Measurements from ENCODE around the gene FYN.
"Not testable (repeated sequence)": the region's sequence is repeated elsewhere in the genome, so short reads cannot be mapped to it uniquely, and the experiment has no call there.

FYN gene

DNA sequence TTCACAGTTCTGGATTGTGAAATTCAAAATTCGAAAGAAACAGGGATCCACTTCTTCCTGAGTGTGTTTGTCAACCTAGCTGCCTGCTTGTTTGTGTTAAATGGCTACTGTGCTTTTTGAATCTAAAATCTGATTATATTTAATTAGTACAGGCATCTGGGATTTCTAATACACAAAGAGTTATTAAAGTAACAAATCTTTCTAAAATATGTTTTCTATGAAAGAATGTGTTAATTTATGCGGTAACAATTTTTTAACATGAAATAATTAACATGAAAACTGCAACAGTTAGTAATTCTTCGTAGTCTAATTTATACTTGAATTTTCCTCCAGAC lies 186.4 kb downstream of the FYN start:
- H3K27ac Mint-ChIP-seq, result no peak overlapping the region
- H3K4me1 Mint-ChIP-seq, result peaks cover 26% of the 10 kb centered on the region
- H3K36me3 Mint-ChIP-seq, result peaks cover 76% of the 10 kb centered on the region
- no peak overlapping the region for H3K4me3 Mint-ChIP-seq
- CTCF ChIA-PET, result interaction anchor here (1.6 kb wide), 1 partner anchor 355 kb away, joined by 3 read pairs; no protein-coding TSS in a partner anchor
- no peaks in the 10 kb centered on the region for H3K9me3 Mint-ChIP-seq
- no peak for DNase-seq
- H3K27me3 Mint-ChIP-seq, result no peaks in the 10 kb centered on the region

DNA sequence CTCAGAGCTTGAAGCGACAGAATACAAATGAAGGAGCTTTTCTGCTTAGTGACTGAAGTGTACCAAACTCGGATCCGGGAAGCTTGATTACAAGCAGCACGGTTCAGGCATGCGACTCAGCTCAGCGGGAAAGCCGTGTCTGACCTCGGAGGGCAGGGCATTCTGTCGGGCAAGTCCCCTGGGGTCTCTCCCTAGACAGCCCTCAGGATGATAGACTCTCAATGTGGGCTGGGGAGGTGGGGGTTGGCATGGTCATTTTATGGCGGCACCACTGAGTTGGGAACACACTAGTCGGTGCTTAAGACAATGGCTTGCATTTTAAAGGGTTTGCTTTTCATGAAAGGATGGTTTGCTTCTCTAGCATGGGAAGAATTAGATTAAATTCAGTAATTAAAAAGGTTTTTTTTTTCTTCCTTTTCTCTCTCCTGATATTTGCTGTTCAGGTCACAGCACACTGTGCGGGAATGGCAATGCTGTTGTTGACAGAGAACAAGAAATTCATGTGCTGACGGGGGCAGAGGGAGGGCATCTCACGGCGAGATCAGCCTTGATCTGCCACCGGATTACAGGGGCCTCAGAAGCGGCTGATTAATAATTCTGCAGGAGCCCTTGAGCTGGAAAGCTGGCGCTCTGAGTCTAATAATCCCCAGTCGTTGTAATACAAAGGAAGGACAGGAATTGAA lies 186.9 kb downstream of the FYN start:
- Mint-ChIP-seq H3K4me1 (peaks cover 23% of the 10 kb centered on the region), H3K27me3 (no peaks in the 10 kb centered on the region), H3K27ac (no peak overlapping the region), H3K9me3 (no peaks in the 10 kb centered on the region), H3K4me3 (no peak overlapping the region), H3K36me3 (peaks cover 73% of the 10 kb centered on the region)
- CTCF ChIA-PET, result interaction anchor here (1.0 to 1.6 kb wide), 2 partner anchors 356 to 405 kb away, joined by 3 read pairs; no protein-coding TSS in a partner anchor
- DNase-seq, result no peak

DNA sequence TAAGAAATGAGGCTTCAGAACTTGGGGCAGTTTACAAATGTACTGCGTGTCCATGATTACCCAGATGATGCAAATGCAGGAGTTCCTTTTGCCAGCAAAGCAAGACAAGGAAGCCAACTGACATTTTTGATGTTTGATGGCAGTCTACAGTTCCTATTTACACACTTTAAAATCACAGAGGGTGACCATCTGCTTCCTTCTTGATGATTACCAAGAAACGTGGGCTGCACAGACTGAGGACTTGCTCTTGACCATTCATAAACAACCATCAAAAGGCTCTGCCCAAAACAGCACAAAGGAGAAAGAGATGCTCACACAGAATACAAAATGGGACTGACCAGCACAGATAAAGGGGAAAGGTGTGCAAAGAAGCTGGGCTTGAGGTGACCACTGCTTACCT lies 187.7 kb downstream of the FYN start:
- Mint-ChIP-seq H3K4me1 (peaks cover 23% of the 10 kb centered on the region), H3K9me3 (no peaks in the 10 kb centered on the region), H3K36me3 (peaks cover 71% of the 10 kb centered on the region), H3K27ac (peak overlapping the region; percentile 35), H3K27me3 (no peaks in the 10 kb centered on the region), H3K4me3 (no peak overlapping the region)
- CTCF ChIA-PET, result interaction anchor here (1.0 kb wide), 2 partner anchors 406 to 426 kb away, joined by 3 to 4 read pairs; a partner anchor contains a TSS
- DNase-seq, result no peak

DNA sequence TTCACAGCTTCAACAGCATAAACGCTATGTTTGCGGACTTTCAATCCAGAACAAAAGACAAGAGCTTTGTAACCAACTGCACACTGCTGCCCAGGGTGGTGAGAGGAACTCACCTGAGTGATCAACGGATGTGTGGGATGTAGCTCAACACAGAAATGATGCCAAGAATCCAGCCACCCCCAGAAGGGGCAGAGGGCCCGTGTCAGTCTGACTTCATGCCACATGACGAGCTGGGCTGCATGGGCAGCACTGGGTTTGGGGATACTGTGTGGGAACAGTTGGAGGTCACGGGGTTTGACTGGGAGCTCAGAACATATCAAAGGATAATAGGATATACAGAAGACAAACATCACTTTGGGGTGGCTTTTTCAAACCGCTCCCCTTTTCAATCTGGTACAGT lies 188.2 kb downstream of the FYN start:
- CTCF ChIA-PET, result interaction anchor here (1.0 kb wide), 2 partner anchors 406 to 426 kb away, joined by 3 to 4 read pairs; a partner anchor contains a TSS
- no peak overlapping the region for H3K4me3 Mint-ChIP-seq
- no peak for DNase-seq
- H3K36me3 Mint-ChIP-seq, result peaks cover 72% of the 10 kb centered on the region
- peak overlapping the region; percentile 35 for H3K27ac Mint-ChIP-seq
- no peaks in the 10 kb centered on the region for H3K27me3 Mint-ChIP-seq
- peaks cover 23% of the 10 kb centered on the region for H3K4me1 Mint-ChIP-seq
- H3K9me3 Mint-ChIP-seq, result no peaks in the 10 kb centered on the region

DNA sequence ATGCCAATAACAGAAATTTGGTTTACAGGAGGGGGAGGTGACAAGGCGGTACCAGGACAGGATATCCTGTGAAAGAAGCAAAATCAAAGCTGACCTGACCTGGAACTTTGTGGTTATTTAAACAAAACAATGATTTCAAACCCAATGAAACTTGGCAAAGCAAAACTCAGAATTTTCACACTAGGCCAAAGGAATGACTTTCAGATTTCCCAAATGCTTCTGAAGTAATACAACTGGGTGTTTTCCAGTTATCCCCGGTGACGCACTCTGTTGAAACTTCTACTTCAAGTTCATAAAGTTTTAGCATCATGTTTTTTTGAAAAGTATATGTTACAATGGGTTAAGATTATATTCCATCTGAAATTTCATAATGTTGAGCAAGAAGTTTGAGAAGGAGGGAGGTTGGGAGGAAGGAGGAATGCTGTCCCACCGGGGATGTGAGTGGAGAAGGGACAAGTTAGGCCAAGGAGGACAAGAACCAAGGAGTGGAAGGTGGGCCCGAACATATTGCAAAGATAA lies 189.4 kb downstream of the FYN start:
- Mint-ChIP-seq H3K4me3 (no peak overlapping the region), H3K36me3 (peaks cover 71% of the 10 kb centered on the region), H3K27me3 (no peaks in the 10 kb centered on the region), H3K4me1 (peaks cover 23% of the 10 kb centered on the region), H3K27ac (peak overlapping the region; percentile 74), H3K9me3 (no peaks in the 10 kb centered on the region)
- CTCF ChIA-PET, result no interaction called here
- no peak for DNase-seq

DNA sequence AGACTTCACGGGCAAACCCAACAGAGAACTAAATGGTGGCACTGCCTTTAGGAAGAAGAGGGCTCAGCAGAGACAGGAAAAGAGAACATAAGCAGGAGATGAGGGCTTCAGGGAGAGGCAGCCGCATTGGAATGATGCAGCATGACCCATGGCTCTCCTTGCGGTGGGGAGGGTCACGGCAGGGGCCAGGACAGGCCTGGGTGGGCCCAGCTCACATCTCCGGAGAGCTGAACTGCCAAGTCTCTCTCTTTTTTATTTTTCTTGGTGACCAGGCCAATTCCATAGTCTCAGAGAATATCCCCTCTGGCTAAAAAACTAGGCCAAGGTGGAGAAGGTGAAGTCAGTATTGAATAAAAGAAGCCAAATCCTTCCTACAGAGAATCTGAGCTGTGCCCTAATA lies 190.1 kb downstream of the FYN start:
- CTCF ChIA-PET, result no interaction called here
- no peak overlapping the region for H3K4me3 Mint-ChIP-seq
- H3K9me3 Mint-ChIP-seq, result no peaks in the 10 kb centered on the region
- peaks cover 70% of the 10 kb centered on the region for H3K36me3 Mint-ChIP-seq
- H3K27me3 Mint-ChIP-seq, result no peaks in the 10 kb centered on the region
- no peak for DNase-seq
- H3K4me1 Mint-ChIP-seq, result peaks cover 23% of the 10 kb centered on the region
- peak overlapping the region; percentile 74 for H3K27ac Mint-ChIP-seq

DNA sequence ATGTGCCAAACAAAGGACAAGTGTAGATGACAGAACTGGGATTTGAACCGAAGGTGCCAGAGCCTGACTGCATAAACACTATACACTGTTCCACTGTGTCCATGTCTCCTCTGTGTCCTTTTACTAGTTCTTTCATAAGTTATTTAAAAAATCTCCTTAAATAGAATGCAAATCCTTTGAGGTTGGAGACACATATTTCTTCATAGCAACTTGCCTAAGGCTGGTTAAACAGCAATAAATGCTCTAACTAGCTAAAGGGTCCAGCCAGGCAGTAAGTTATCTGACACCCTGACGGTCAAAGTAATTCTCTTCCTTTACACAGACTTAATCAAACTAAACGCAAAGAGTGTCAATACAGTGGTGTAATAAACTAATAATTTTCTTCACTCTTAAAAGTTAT lies 191.4 kb downstream of the FYN start:
- Mint-ChIP-seq H3K27ac (no peak overlapping the region), H3K9me3 (no peaks in the 10 kb centered on the region), H3K27me3 (no peaks in the 10 kb centered on the region), H3K4me1 (peaks cover 25% of the 10 kb centered on the region), H3K4me3 (no peak overlapping the region), H3K36me3 (peaks cover 61% of the 10 kb centered on the region)
- DNase-seq, result no peak
- CTCF ChIA-PET, result no interaction called here

DNA sequence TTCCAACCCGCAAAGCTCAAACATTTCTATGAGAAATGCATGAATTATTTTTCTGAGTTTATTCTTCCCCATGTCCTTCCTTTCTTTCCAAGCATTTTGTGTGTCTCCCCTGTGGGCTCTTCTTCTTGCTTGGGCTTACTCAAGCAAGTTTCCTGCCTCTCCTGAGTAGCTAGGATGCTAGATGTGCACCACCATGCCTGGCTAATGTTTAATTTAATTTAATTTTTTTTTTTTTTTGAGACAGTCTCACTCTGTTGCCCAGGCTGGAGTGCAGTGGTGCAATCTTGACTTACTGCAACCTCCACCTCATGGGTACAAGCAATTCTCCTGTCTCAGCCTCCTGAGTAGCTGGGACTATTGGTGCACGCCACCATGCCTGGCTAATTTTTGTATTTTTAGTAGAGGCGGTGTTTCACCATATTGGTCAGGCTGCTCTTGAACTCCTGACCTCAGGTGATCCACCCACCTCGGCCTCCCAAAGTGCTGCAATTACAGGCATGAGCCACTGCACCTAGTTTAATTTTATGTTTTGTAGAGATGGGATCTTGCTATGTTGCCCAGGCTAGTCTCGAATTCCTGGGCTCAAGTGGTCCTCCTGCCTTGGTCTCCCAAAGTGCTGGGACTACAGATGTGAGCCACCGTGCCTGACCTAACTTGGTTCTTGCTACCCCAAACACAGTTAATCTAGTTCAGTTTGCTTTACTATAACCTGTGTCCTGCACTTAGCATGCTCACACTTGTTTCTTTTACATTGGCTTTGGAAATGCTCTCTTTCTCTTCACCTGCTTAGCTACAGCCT lies 192.2 kb downstream of the FYN start:
- Mint-ChIP-seq H3K4me1 (peaks cover 31% of the 10 kb centered on the region), H3K36me3 (peaks cover 58% of the 10 kb centered on the region)
- H3K4me3 Mint-ChIP-seq, H3K9me3 Mint-ChIP-seq, CTCF ChIA-PET, H3K27ac Mint-ChIP-seq, DNase-seq, H3K27me3 Mint-ChIP-seq: not testable (repeated sequence)

DNA sequence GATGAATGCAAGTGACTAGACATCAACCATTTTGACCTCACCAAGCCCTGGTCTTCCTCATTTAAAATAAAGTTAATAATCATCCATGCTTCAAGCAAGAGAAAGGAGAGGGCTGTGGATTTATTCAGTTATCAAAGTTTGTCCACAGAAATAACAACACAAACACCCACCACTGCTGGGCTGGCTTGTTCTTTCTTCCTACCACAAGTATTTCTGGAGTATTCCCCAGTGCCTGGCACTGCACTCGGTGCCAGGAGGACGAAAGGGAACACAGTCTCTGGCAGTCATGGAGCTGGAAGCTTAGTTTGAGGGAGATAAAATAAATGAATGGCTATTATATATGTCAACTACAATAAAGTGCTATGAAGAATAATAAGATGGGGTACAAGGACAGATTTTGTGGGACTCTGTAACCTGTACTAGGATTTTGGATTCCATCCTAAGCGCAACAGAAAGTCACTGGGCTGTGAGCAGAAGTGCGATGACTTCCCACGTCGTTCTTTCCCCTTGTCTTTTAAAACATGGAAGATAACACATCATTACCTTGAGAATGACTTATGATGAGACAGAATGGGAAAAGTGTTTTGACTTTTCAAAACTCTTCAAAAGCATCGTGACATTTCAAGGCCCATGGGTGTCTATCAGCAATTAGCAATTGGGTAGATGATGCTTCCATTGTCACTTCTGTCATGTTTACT lies 193.1 kb downstream of the FYN start:
- no peaks in the 10 kb centered on the region for H3K9me3 Mint-ChIP-seq
- H3K27me3 Mint-ChIP-seq, result no peaks in the 10 kb centered on the region
- H3K4me3 Mint-ChIP-seq, result no peak overlapping the region
- CTCF ChIA-PET, result interaction anchor here (0.6 kb wide), 1 partner anchor 12 kb away, joined by 3 read pairs; no protein-coding TSS in a partner anchor
- H3K27ac Mint-ChIP-seq, result no peak overlapping the region
- peaks cover 50% of the 10 kb centered on the region for H3K36me3 Mint-ChIP-seq
- no peak for DNase-seq
- peaks cover 35% of the 10 kb centered on the region for H3K4me1 Mint-ChIP-seq

DNA sequence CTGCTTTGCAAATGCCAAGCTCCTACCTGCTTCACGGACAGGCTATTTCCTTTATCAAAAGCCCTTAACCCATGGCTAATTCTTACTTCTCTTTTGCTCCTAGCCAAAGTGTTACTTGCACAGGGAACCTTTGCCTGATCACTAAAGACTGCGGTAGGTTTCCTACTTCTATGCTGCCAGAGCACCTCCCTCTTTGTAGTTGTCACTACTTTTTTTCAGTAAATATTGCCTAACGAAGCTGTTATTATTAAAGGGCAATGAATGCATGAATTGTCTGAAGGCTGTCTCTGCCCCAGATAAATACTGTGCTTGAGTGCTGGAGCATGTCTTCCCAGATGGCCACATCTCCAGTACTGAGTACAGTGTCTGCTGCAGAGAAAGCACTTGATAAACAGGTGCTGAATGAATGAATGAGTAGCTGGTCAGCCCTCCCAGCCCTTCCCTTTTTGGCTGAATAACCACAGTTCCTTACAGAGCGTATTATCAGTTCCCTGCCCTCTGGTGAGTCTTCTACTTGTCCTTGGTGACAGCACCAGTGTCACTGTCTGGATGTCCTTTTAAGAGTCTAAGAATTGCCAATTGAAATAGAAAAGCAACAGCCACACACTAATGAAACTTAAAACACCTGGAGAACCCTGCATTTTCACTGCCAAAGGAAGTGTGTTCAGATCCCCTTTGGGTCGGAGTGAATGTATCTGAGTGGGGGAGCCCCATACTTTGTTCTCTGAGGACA lies 194.0 kb downstream of the FYN start:
- CTCF ChIA-PET, result no interaction called here
- no peaks in the 10 kb centered on the region for H3K27me3 Mint-ChIP-seq
- H3K27ac Mint-ChIP-seq, result no peak overlapping the region
- no peaks in the 10 kb centered on the region for H3K9me3 Mint-ChIP-seq
- no peak overlapping the region for H3K4me3 Mint-ChIP-seq
- H3K36me3 Mint-ChIP-seq, result peaks cover 49% of the 10 kb centered on the region
- H3K4me1 Mint-ChIP-seq, result peaks cover 36% of the 10 kb centered on the region
- no peak for DNase-seq

DNA sequence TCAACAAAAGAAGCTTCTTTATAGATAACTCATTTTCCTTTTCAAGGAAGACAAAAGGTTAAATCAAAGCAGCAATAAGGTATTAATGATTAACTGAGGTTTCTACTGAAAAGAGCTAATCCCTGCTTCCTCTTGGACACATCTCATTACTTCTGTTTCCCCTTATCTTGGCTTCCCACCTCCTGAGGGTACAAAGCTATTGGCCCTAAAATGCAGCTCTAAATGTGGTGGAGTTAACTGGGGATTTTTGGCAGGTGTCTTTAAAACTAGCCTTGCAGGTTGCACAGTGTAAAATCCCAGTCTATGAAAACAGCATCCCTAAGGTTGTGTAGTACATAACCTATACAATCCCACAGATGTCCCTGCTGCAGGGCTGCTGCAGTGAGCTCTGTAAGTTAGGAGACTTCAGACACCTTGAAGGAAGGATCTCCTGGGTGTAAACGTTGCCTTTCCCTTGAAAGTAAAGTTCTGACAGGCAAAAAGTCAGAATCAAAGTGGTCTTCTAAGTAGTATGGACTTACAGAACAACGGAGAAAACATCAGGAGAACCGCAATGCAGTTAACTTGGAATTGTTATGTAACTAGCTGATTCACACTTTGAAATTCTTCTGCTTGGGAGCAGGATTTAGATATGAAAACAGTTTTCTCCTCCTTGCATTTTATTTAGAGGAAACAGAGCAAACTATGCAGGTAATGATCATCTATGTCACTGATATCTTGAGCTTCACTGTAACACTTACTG lies 195.8 kb downstream of the FYN start:
- no peaks in the 10 kb centered on the region for H3K9me3 Mint-ChIP-seq
- H3K4me1 Mint-ChIP-seq, result peaks cover 19% of the 10 kb centered on the region
- no peak for DNase-seq
- H3K36me3 Mint-ChIP-seq, result peaks cover 52% of the 10 kb centered on the region
- no peaks in the 10 kb centered on the region for H3K27me3 Mint-ChIP-seq
- CTCF ChIA-PET, result interaction anchor here (1.0 kb wide), 2 partner anchors 330 to 418 kb away, joined by 3 read pairs; a partner anchor contains a TSS
- no peak overlapping the region for H3K27ac Mint-ChIP-seq
- no peak overlapping the region for H3K4me3 Mint-ChIP-seq

DNA sequence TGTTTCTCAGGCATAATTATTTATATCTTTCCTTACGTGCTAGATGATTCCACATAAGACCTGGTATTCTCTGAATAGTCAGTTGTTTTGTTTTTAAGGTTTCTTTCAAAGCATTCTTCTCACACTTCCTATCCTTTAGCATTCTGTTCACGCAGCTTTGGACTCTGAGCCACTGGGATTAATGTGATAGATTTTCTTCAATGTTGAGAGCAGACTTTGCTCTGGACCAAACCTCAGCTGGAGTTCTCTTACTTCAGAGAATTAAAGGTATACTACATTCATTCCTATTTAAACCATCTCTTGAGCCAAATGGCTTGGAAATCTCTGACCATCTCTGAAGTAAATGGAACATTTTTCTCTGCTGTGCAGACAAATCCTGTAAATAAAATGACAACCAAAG lies 196.9 kb downstream of the FYN start:
- Mint-ChIP-seq H3K9me3 (no peaks in the 10 kb centered on the region), H3K4me3 (no peak overlapping the region), H3K4me1 (peaks cover 19% of the 10 kb centered on the region), H3K27ac (no peak overlapping the region), H3K27me3 (no peaks in the 10 kb centered on the region), H3K36me3 (peaks cover 53% of the 10 kb centered on the region)
- CTCF ChIA-PET, result no interaction called here
- DNase-seq, result no peak

DNA sequence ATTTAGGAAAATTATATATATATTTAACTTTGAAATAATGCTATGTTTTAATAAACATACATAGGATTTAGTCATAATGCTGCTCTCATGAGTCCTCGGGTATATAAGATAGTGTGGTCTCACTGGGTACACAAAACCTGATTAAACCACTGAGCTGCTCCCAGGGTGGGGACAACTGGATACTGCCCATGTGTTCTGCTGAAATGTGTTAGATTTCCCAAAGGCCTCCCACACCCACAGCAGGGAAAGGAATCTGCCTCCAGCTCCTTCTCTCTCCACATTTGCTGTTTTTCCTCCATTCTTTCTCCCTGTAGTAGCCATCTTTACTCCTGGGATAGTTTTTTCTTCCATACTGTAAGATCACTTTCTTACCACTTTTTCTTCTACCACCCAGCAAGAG lies 198.4 kb downstream of the FYN start:
- Mint-ChIP-seq H3K4me1 (peaks cover 19% of the 10 kb centered on the region), H3K4me3 (no peak overlapping the region), H3K27ac (peak overlapping the region; percentile 63), H3K36me3 (peaks cover 54% of the 10 kb centered on the region), H3K27me3 (no peaks in the 10 kb centered on the region), H3K9me3 (no peaks in the 10 kb centered on the region)
- CTCF ChIA-PET, result no interaction called here
- no peak for DNase-seq
